DMS 273 (cell line): ENCODE results near the gene CACNB4.

Source experiments
- DNase-seq: peaks from one replicate; lab custom pipeline; 2025; ENCODE audit not compliant: unreplicated experiment; lab: John Stamatoyannopoulos, UW

CACNB4 gene

DNA sequence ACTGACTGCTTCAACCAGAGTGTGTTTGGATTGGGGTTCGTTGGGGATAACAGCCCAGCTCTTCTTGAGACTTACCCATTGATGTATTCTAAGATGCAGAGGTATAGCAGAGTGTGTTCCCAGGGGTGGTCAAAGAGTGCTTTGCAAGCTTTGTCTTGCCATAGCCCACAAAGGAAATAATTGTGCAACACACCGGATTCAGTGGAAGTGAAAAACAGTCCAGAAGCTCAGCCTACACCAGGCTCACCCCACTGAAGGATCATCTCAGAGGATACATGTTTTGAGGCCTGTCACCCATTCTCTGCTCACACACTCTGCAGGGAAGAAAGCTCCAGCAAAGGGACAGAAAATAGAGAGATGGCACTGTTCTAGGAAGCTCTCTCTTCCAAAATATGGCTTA is 9.6 kb downstream of the CACNB4 start:
- no peak for DNase-seq

- no peak for DNase-seq
Observed at GRCh38 chr2:152088006-152088405, 10.8 kb downstream of the CACNB4 start.

DNA sequence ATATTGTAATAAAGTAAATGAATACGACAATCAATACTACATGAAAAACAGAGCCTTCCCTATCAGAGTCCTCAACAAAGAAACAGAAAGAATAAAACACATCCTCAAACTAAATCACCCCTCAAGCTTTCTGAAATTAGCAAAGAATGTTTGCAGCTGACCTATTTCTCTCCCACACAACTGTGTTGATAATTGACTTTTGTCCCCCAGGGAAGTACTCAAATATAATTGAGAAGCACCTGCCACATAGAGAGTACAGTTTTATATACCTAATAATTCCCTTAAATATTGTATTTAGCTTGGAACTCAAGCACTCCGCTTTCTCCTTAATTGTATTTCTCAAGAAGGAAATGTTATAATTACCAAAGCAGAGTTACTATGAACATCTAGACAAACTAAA is 12.6 kb downstream of the CACNB4 start:
- DNase-seq = no peak

- no peak for DNase-seq
Observed at GRCh38 chr2:152084076-152084475, 14.8 kb downstream of the CACNB4 start.

DNA sequence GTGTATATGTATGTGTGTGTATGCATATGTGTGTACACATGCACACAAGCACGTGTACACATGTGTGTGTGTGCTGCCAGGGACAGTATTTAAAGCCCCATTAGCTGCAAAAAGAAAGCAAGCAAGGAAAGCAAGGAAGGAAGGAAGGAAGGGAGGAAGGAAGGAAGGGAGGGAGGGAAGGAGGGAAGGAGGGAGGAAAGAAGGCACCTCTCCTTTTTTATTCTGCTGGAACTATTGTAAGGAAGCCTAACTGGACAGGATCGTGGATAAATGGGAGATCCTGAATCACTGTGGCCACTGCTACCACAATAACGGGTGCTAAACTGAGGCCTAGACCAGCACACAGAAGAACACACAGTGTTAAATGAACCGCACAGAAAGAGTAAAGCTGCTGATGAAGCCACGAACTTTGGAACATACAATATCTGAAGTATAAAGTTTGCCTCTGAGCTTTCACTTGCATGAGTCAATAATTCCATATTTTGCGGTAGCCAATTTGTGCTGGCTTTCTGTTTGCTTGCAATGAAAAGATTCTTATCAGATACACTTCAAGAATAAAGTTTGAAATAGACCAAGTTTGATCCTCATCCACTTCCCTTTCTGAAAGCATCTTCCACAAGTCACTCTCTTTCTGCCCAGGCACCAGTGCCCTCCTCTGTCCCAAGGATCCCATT is 15.5 kb downstream of the CACNB4 start:
- DNase-seq = no peak

- DNase-seq = no peak
Observed at GRCh38 chr2:152078662-152079061, 20.2 kb downstream of the CACNB4 start.

DNA sequence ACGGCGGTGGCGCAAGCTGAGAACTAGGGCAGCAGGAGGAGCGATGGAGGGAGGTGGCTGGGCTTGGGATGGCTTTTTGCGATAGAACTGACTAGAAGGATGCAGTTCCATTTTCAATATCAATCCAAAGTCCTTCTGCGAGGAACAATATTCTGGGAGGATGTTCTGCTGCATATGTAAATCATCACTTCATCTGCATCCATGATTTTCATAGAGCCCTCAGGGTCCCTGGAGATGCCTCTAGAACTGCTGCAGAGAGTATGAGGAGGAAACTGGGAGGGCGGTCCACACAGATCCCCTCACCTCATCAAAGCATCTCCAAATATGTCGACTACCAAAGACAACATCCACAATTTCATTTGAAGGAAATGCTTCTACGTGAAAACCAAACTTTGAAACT is 20.8 kb downstream of the CACNB4 start:
- DNase-seq = no peak

GRCh38 chr2:152075461-152076050 is 23.3 kb downstream of the CACNB4 start:
- no peak for DNase-seq

GRCh38 chr2:152072011-152072410 is 26.8 kb downstream of the CACNB4 start:
- no peak for DNase-seq

GRCh38 chr2:152071518-152071917 is 27.3 kb downstream of the CACNB4 start:
- no peak for DNase-seq

- no peak for DNase-seq
Observed at GRCh38 chr2:152071092-152071491, 27.8 kb downstream of the CACNB4 start.

GRCh38 chr2:152068226-152068625 is 30.6 kb downstream of the CACNB4 start:
- no peak for DNase-seq

DNA sequence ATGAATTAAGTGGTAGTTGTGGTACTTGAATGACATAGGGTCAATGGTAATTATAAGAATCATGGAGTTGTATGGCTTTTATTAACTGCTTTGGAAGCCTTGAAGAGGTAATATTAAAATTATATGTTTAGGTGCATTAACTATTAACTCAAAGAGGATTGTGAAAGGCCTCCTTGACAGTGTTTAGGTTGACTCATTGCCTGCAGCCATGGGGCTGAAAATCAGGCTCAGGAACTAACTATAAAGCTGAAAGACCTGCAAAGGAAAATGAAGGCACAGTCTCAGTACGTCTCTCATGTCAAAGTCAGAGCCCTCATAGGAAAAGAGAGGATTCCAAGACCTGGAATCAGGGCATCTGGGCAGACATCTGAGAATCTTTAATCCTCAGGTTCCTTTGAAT is 31.0 kb downstream of the CACNB4 start:
- DNase-seq = no peak

DNA sequence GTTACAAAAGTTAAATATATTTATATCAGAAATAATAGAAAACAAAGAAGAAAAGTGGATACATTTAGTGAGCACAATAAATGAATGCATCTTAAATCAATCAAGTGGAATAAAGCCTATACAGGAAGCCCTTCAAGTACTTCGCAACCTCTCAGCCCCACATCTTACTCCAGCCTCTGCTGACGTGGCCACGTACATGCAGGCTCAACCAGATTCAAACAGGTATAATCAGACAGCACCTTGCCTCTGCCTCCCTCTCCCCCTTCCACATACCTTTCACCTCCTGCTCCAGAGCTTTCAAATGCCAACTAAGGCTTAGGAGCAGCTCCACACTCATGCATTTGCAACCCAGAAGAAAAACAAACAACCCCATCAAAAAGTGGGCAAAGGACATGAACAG is 32.9 kb downstream of the CACNB4 start:
- DNase-seq = no peak

- DNase-seq = no peak
Observed at GRCh38 chr2:152064001-152064400, 34.8 kb downstream of the CACNB4 start.

DNA sequence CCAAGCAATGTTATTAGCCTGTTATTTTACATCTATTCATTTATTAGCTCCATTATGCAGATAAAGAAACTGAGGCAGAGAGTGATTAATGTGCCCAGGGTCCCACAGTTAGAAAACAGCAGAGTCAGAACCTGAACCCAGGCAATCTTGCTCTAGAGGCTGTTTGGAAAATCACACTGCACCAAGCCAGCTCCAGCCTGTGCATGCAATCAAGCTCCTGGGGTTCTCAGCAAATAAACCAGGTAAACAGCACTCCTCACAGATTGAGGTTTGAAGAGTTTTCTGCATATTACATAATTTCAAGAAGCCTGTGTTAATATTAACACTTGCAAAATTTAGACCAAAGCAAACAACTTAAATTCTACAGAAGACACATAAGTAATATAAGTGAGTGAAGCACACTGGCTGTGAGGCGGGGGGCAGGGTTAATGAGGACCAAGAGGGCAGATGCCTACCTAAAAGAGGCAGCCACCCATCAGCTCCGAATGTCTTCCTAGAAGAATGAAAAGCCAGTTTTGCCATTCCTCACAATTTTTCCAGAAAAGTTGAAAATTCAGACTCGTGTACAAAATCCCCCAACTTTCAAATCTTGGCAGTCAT is 35.4 kb downstream of the CACNB4 start:
- no peak for DNase-seq

DNA sequence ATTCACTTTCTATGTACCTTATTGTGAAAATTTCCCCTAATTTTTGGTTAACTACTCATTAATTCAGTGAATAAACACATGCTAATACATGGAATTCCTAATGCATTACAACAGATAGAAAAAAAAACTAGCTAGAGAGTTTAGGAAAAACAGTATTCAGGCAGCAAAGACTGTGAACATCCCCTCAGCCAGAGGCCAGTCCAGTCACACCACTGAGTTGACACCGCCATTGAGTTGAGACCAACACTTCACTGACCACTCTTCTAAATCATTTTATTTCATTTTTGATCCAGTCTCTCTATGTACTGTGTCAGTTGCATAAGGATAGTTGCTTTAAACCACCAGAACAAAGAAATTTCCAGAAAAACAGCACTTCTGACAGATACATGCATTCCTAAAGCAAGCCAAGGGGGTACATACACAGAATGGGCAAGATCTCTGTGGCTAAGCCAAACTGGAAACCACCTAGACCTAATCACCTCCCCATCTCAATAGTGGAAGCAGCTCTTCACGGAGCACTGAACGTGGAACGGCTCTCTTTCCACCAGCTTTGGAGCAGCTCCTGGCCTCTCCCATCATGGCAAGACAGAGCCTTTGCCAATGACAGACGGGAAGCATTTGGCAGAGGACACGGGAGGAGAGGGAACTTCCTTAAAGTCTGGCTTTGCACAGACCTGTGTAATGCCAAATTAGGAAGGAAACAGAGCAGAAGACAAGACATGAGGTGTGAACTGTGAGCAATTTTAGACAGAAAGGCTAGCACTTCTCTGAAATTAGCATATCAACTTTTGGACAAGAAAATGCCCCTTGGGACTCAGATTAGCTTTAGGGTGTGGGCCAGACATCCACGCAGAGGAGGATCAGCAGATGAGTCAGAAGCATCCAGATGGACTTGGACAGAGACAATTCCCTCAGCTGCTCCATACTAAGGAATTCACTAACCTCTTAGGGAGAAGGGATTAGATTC is 36.4 kb downstream of the CACNB4 start:
- peak; percentile 56 for DNase-seq

DNA sequence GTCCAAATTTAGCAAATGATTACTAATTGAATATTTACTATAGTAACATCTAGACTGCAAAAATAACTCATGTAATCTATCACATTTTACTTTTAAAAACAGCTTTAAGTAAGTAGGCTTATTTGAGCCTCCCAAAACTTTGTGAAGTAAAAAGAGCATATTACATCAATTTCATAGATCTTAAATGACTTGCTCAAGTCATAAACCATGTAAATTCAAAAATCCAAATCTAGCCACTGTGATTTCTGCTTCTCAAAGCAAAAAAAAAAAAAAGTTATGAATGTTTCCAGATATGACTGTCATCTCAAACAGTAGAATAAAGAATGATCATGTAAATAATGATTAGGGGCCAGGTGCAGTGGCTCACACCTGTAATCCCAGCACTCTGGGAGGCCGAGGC is 37.5 kb downstream of the CACNB4 start:
- DNase-seq = no peak

DNA sequence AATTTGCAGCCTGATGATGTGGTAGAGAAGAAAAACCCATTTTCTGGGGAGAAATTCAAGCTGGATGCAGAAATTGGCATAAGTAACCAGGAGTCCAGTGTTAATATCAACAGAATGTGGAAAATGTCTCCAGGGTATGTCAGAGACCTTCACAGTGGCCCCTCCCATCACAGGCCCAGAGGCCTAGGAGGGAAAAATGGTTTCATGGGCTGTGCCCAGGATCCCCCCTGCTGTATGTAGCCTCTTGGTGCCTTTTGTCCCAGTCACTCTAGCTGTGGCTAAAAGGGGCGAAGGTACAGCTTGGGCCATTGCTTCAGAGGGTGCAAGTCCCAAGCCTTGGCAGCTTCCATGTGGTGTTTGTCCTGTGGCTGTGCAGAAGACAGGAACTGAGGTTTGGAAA is 40.2 kb downstream of the CACNB4 start:
- DNase-seq = no peak

DNA sequence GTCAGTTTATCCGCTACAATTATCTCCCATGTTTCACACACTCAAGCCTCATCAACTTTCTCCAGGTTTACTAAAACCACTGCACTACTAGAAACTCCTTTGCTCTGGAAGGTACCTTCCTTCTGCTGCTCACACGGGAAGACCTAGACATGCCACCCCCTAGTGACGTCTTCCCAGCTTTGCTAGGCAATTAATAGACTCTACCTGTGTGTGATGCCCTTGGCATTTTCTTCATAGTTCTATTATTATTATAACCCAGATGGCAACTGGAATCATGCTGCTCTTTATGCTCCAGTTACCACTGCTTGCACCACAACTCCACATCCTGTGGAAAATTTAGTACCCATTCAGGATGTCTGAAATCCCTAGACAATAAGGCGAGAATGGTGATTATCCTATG is 42.4 kb downstream of the CACNB4 start:
- no peak for DNase-seq

DNA sequence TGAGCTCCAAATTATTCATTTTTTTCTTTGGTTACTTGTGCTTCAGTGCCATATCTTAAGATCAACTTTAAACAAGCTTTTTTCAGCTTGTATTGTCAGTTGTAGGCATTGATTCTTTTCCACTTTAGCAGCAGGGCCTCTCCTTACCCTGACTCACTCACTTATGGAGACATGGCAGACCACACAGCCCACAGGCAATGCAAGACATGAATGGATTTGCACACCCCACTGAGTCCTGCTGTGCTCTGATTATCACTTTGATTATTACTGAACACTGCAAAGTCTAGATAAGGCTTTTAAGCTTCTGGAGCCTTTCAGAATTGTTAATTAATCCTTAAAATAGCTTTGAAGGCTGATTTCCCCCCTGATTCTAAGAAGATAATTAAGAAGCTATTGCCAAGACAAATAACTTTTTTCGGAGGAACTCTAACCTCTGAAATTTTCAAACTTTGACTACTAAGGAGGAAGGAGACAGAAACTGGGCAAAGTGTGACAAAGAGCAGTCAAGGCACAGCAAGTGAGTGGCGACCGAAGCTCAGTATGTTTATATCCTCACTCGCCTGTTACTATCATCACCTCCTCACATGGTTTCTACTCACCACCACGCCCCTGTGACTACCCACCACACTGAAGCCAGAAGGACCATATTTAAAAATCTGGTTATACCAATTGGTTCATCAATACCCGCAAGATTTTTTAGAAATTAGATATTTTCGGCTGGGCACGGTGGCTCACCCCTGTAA is 43.3 kb downstream of the CACNB4 start:
- no peak for DNase-seq
